NT2/D1 (cell line): Measurements from ENCODE around the gene SLC29A2.

Experiments used
- SUZ12 ChIP-seq: IDR thresholded peaks from 2 replicates; pipeline ENCODE4 v1.6.1; 2011; ENCODE audit not compliant: insufficient read length, insufficient read depth; ENCODE audit errors: extremely low read depth
- YY1 ChIP-seq: IDR thresholded peaks from 2 replicates; pipeline ENCODE4 v1.6.1; 2011; ENCODE audit not compliant: insufficient read length, insufficient read depth
- ZNF274 ChIP-seq: IDR thresholded peaks from 2 replicates; pipeline ENCODE4 v1.6.1; 2011; ENCODE audit warnings: mild to moderate bottlenecking, low read depth, low read length

GRCh38 chr11:66315921-66316811 lies 55.4 kb downstream of the SLC29A2 start:
- no peak for TF ChIP-seq ZNF274
- no peak for TF ChIP-seq YY1
- no peak for TF ChIP-seq SUZ12
